ENCODE data around the gene DMC1. TPM values are rescaled to one million over a fixed set of nuclear protein-coding genes. Genes with fewer than 3 reads are reported as not detected.

Gene DMC1
- total RNA-seq, 1 donor from 2014 or later = 1.4 TPM

GRCh38 chr22:38490475-38490874 is 79.5 kb downstream of the DMC1 start:
- no peaks in the 10 kb centered on the region for H3K27me3 Mint-ChIP-seq (ENCODE audit: unreplicated experiment)
- H3K36me3 Mint-ChIP-seq (ENCODE audit: unreplicated experiment) = peaks cover 74% of the 10 kb centered on the region
- DNase-seq (ENCODE audit: extremely low spot score, unreplicated experiment) = no peak
- no peak overlapping the region for H3K4me3 Mint-ChIP-seq (ENCODE audit: unreplicated experiment)
- no peak for TF ChIP-seq CTCF (IDR thresholded peaks at IDR 0.05)
- H3K4me1 Mint-ChIP-seq (ENCODE audit: unreplicated experiment) = peaks cover 25% of the 10 kb centered on the region
- H3K27ac Mint-ChIP-seq (ENCODE audit: unreplicated experiment) = peak overlapping the region; percentile 52
- H3K9me3 Mint-ChIP-seq (ENCODE audit: unreplicated experiment) = no peaks in the 10 kb centered on the region

- Mint-ChIP-seq H3K36me3 (ENCODE audit: unreplicated experiment) (peaks cover 78% of the 10 kb centered on the region), H3K27ac (ENCODE audit: unreplicated experiment) (no peak overlapping the region), H3K9me3 (ENCODE audit: unreplicated experiment) (no peaks in the 10 kb centered on the region), H3K4me1 (ENCODE audit: unreplicated experiment) (peaks cover 24% of the 10 kb centered on the region), H3K4me3 (ENCODE audit: unreplicated experiment) (no peak overlapping the region), H3K27me3 (ENCODE audit: unreplicated experiment) (no peaks in the 10 kb centered on the region)
- DNase-seq (ENCODE audit: extremely low spot score, unreplicated experiment) = no peak
- no peak for TF ChIP-seq CTCF (IDR thresholded peaks at IDR 0.05)
These were observed 80.3 kb downstream of the DMC1 start for GRCh38 chr22:38489561-38490145.

GRCh38 chr22:38489142-38489541 is 80.8 kb downstream of the DMC1 start:
- Mint-ChIP-seq H3K27ac (ENCODE audit: unreplicated experiment) (no peak overlapping the region), H3K36me3 (ENCODE audit: unreplicated experiment) (peaks cover 78% of the 10 kb centered on the region), H3K4me1 (ENCODE audit: unreplicated experiment) (peaks cover 25% of the 10 kb centered on the region), H3K4me3 (ENCODE audit: unreplicated experiment) (no peak overlapping the region), H3K27me3 (ENCODE audit: unreplicated experiment) (no peaks in the 10 kb centered on the region), H3K9me3 (ENCODE audit: unreplicated experiment) (no peaks in the 10 kb centered on the region)
- DNase-seq (ENCODE audit: extremely low spot score, unreplicated experiment) = no peak
- no peak for TF ChIP-seq CTCF (IDR thresholded peaks at IDR 0.05)

- Mint-ChIP-seq H3K27me3 (ENCODE audit: unreplicated experiment) (no peaks in the 10 kb centered on the region), H3K4me3 (ENCODE audit: unreplicated experiment) (no peak overlapping the region), H3K9me3 (ENCODE audit: unreplicated experiment) (no peaks in the 10 kb centered on the region), H3K4me1 (ENCODE audit: unreplicated experiment) (peaks cover 21% of the 10 kb centered on the region), H3K36me3 (ENCODE audit: unreplicated experiment) (peaks cover 78% of the 10 kb centered on the region), H3K27ac (ENCODE audit: unreplicated experiment) (no peak overlapping the region)
- TF ChIP-seq CTCF (IDR thresholded peaks at IDR 0.05) = no peak
- no peak for DNase-seq (ENCODE audit: extremely low spot score, unreplicated experiment)
These were observed 82.0 kb downstream of the DMC1 start for GRCh38 chr22:38487946-38488345.

- DNase-seq (ENCODE audit: extremely low spot score, unreplicated experiment) = no peak
- peaks cover 27% of the 10 kb centered on the region for H3K4me1 Mint-ChIP-seq (ENCODE audit: unreplicated experiment)
- H3K36me3 Mint-ChIP-seq (ENCODE audit: unreplicated experiment) = peaks cover 80% of the 10 kb centered on the region
- no peaks in the 10 kb centered on the region for H3K9me3 Mint-ChIP-seq (ENCODE audit: unreplicated experiment)
- no peaks in the 10 kb centered on the region for H3K27me3 Mint-ChIP-seq (ENCODE audit: unreplicated experiment)
- no peak overlapping the region for H3K4me3 Mint-ChIP-seq (ENCODE audit: unreplicated experiment)
- no peak for TF ChIP-seq CTCF (IDR thresholded peaks at IDR 0.05)
- H3K27ac Mint-ChIP-seq (ENCODE audit: unreplicated experiment) = peak overlapping the region; percentile 34
These were observed 84.2 kb downstream of the DMC1 start for GRCh38 chr22:38485783-38486182.

Data from osteocyte (in vitro differentiated cells).